ENCODE data around the gene CCER1.

CCER1 gene

DNA sequence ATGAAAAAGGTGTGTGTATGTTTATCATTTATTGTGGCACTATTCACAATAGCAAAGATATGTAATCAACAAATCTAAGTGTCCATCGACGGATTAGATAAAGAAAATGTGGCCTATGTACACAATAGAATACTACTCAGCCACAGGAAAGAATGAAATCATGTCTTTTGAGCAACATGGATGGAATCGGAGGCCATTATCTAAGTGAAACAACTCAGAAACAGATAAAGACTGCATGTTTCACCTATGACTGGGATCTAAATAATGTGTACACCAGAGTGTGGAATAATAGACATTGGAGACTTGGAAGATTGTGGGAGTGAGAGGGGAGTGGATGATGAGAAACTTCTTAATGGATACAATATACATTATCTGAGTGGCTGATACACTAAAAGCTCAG, 44.0 kb downstream of the CCER1 start:
- Histone ChIP-seq H3K4me3 (IDR thresholded peaks at IDR 0.05; ENCODE audit: insufficient read depth, low read depth, low read length) (no peak overlapping the region), H3K4me1 (ENCODE audit: low read depth, poor library complexity, severe bottlenecking) (no peaks in the 10 kb centered on the region), H3K9ac (no peak overlapping the region), H3K27ac (no peak overlapping the region), H3K27me3 (ENCODE audit: insufficient read depth, low read depth) (no peaks in the 10 kb centered on the region), H3K79me2 (ENCODE audit: insufficient read depth, low read depth) (no peaks in the 10 kb centered on the region), H4K20me1 (ENCODE audit: insufficient read depth) (no peaks in the 10 kb centered on the region), H2AFZ (ENCODE audit: low read depth) (no peak overlapping the region), H3K36me3 (ENCODE audit: insufficient read depth) (no peaks in the 10 kb centered on the region), H3K4me2 (no peak overlapping the region)
- TF ChIP-seq, protein P1, sequence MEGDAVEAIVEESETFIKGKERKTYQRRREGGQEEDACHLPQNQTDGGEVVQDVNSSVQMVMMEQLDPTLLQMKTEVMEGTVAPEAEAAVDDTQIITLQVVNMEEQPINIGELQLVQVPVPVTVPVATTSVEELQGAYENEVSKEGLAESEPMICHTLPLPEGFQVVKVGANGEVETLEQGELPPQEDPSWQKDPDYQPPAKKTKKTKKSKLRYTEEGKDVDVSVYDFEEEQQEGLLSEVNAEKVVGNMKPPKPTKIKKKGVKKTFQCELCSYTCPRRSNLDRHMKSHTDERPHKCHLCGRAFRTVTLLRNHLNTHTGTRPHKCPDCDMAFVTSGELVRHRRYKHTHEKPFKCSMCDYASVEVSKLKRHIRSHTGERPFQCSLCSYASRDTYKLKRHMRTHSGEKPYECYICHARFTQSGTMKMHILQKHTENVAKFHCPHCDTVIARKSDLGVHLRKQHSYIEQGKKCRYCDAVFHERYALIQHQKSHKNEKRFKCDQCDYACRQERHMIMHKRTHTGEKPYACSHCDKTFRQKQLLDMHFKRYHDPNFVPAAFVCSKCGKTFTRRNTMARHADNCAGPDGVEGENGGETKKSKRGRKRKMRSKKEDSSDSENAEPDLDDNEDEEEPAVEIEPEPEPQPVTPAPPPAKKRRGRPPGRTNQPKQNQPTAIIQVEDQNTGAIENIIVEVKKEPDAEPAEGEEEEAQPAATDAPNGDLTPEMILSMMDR (conservative IDR thresholded peaks at IDR 0.05; ENCODE audit: low read depth, low read length) = no peak

- H3K4me1 ChIP-seq (ENCODE audit: low read depth, poor library complexity, severe bottlenecking) = no peaks in the 10 kb centered on the region
- no peak overlapping the region for H3K9ac ChIP-seq
- no peaks in the 10 kb centered on the region for H3K36me3 ChIP-seq (ENCODE audit: insufficient read depth)
- H3K27ac ChIP-seq = no peak overlapping the region
- H3K4me3 ChIP-seq (IDR thresholded peaks at IDR 0.05; ENCODE audit: insufficient read depth, low read depth, low read length) = no peak overlapping the region
- H3K79me2 ChIP-seq (ENCODE audit: insufficient read depth, low read depth) = no peaks in the 10 kb centered on the region
- no peak overlapping the region for H2AFZ ChIP-seq (ENCODE audit: low read depth)
- H3K27me3 ChIP-seq (ENCODE audit: insufficient read depth, low read depth) = no peaks in the 10 kb centered on the region
- no peak overlapping the region for H3K4me2 ChIP-seq
- TF ChIP-seq, protein P1 (conservative IDR thresholded peaks at IDR 0.05; ENCODE audit: low read depth, low read length) = peak; percentile 79
- H4K20me1 ChIP-seq (ENCODE audit: insufficient read depth) = no peaks in the 10 kb centered on the region
These were observed 45.8 kb downstream of the CCER1 start for GRCh38 chr12:90909069-90909770.

DNA sequence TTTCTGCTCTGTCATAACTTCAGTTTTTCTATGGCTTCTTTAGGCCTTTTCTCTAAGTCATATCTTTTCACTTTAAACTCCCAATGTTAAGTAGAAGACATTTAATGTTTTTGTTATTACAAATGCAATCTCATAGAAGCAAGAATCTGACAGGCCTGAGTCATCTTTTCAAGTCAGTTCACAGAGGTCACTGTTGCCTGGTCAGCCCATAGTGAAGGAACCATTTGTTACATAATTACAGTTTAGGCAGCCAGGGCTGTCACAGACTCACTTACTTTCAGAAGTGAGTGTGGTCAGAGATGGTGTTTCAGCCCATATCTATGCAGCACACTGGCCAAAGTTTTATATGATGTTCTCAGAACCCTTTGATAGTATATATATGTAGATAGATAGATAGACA, 46.5 kb downstream of the CCER1 start:
- H3K9ac ChIP-seq = no peak overlapping the region
- TF ChIP-seq, protein P1 (conservative IDR thresholded peaks at IDR 0.05; ENCODE audit: low read depth, low read length) = no peak
- H3K27me3 ChIP-seq (ENCODE audit: insufficient read depth, low read depth) = no peaks in the 10 kb centered on the region
- no peak overlapping the region for H2AFZ ChIP-seq (ENCODE audit: low read depth)
- H3K4me1 ChIP-seq (ENCODE audit: low read depth, poor library complexity, severe bottlenecking) = no peaks in the 10 kb centered on the region
- H4K20me1 ChIP-seq (ENCODE audit: insufficient read depth) = no peaks in the 10 kb centered on the region
- H3K4me3 ChIP-seq (IDR thresholded peaks at IDR 0.05; ENCODE audit: insufficient read depth, low read depth, low read length) = no peak overlapping the region
- H3K4me2 ChIP-seq = no peak overlapping the region
- no peaks in the 10 kb centered on the region for H3K36me3 ChIP-seq (ENCODE audit: insufficient read depth)
- H3K27ac ChIP-seq = no peak overlapping the region
- no peaks in the 10 kb centered on the region for H3K79me2 ChIP-seq (ENCODE audit: insufficient read depth, low read depth)

DNA sequence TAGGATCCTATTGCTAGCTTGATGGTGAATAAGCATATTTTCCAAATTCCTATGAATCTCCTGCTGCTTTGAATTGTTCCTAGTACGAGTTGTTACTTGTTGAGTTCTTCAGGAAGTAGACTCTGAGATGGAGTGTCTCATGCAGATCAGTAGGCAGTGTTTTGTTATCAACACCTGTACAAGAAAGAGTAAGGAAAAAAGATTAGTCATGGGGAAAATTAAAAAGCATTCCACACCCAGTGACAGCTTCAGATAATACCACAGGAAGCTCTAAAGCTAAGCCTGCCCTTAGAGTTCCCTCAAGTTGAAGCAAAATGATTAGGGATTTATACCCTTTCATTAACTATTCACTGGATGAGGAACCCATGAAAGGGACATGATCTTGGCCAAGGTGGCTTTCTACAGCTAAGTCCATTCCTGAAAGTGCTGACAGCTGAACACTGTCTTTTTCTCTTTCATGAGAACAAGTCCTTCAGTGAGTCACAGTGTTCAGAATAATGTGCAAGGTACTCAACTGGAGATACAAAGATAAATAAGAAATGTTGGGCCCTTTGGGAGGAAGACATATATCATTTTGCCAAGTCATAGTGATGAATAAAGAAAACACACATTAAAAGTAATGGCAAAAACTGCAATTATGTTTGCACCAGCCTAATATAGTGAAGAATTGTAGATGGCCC, 49.1 kb downstream of the CCER1 start:
- H3K4me2 ChIP-seq = no peak overlapping the region

More for the DNA sequence above, 49.1 kb downstream of the CCER1 start:
- Histone ChIP-seq H3K36me3 (ENCODE audit: insufficient read depth) (no peaks in the 10 kb centered on the region), H2AFZ (ENCODE audit: low read depth) (no peak overlapping the region), H3K4me3 (IDR thresholded peaks at IDR 0.05; ENCODE audit: insufficient read depth, low read depth, low read length) (no peak overlapping the region), H3K27ac (no peak overlapping the region), H3K27me3 (ENCODE audit: insufficient read depth, low read depth) (no peaks in the 10 kb centered on the region), H3K79me2 (ENCODE audit: insufficient read depth, low read depth) (no peaks in the 10 kb centered on the region), H4K20me1 (ENCODE audit: insufficient read depth) (no peaks in the 10 kb centered on the region), H3K4me1 (ENCODE audit: low read depth, poor library complexity, severe bottlenecking) (no peaks in the 10 kb centered on the region), H3K9ac (no peak overlapping the region)
- TF ChIP-seq, protein P1 (conservative IDR thresholded peaks at IDR 0.05; ENCODE audit: low read depth, low read length) = no peak

Data from KMS-11 (cell line).